NCI-H460 (cell line): ENCODE results near the gene VSIR. TPM values are rescaled to one million over a fixed set of nuclear protein-coding genes. Genes with fewer than 3 reads are reported as not detected.

ENCODE experiments used
- DNase-seq: peaks from one replicate; pipeline ENCODE4 v3.0.0-alpha.2; 2016; ENCODE audit warnings: low read depth; ENCODE audit errors: extremely low read depth
- total RNA-seq: library from RNA; depleted of rRNA; stranded (reverse); fragments of >200 nt; shearing (Covaris generic); gene quantifications from 2 replicates; pipeline ENCODE4 v1.2.3, GENCODE V29; 2014

Gene VSIR
- total RNA-seq, 1 experiment from 2014 or later: 49.4 TPM

DNA sequence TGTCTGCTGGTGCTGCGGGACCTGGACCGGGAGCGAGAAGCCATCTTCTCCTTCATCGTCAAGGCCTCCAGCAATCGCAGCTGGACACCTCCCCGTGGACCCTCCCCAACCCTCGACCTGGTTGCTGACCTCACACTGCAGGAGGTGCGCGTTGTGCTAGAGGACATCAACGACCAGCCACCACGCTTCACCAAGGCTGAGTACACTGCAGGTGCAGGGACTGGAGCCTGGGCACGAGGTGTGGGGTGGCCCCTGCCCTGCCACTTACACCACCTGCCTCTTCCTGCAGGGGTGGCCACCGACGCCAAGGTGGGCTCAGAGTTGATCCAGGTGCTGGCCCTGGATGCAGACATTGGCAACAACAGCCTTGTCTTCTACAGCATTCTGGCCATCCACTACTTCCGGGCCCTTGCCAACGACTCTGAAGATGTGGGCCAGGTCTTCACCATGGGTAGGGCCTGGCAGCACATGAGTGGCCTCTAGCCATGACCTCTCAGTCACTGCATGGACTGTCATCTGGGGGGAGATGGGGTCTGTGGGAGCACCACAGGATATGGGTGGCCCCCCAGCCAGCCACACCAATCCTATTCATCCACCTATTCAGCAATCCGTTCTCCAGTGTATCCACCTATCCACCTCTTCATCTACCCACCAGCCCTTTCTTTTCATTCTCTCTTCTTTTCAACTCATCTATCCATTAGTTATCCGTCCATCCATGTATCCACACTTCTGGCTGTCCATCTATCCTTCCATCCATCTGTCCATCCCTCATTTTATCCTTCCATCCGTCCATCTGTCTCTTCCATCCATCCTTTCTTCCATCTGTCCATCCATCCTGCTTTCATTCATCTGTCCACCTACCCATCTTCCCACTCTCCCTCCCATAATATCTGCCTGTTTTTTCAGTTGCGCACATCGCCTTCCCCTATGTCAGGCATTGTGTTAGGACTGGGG is 34.5 kb upstream of the VSIR start:
- no peak for DNase-seq

DNA sequence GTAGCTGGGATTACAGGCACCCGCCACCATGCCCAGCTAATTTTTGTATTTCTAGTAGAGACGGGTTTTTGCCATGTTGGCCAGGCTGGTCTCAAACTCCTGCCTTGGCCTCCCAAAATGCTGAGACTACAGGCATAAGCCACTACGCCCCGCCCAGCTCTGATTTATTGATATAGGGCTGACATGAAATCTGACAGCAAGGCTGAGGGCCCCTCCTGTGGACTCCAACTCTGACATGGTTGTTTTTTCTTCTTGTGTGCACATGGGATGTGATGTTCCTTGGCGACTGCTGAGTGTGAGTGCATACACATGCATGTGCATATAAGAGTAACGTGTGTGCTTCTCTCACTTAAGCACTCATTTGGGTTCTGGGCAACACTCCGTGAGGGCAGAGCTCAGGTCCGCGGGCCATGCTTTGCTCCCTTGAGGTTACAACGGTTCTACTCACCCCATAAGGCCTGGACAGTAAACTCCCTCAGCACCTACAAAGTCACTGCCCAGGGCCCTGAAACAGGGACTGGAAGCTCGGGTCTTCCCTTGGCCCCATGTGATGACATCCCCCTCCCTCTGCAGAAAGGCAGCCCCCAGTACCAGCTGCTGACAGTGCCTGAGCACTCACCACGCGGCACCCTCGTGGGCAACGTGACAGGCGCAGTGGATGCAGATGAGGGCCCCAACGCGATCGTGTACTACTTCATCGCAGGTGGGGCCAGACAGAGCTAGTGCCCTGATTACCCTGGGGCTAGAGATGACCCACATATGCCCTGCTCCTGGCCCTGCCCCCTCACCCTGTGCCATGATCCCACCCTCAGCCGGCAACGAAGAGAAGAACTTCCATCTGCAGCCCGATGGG is 33.6 kb upstream of the VSIR start:
- no peak for DNase-seq

- no peak for DNase-seq
These were observed 32.7 kb upstream of the VSIR start for GRCh38 chr10:71805776-71806703.

DNA sequence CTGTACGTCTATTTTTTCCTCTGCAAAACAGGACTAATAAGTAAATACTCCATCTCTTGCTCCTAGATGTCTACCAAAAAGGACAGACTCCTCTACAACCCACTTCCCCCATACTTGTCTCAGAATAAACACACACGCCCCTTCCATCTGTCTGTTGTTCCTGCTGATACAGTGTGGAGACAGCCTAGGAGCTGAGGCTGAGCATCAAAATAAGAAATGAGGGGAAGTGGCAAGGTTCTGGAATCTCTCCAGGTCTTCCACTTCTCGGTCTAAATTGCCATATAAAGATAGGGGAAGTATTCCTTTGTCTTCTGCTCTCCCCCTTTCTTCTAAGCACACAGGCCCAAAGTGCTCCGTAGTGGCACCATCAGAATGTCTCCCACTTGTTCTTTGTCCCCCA is 30.8 kb upstream of the VSIR start:
- no peak for DNase-seq

- no peak for DNase-seq
These were observed 29.6 kb upstream of the VSIR start for GRCh38 chr10:71802715-71803488.

- no peak for DNase-seq
These were observed 28.9 kb upstream of the VSIR start for GRCh38 chr10:71802235-71802634.

DNA sequence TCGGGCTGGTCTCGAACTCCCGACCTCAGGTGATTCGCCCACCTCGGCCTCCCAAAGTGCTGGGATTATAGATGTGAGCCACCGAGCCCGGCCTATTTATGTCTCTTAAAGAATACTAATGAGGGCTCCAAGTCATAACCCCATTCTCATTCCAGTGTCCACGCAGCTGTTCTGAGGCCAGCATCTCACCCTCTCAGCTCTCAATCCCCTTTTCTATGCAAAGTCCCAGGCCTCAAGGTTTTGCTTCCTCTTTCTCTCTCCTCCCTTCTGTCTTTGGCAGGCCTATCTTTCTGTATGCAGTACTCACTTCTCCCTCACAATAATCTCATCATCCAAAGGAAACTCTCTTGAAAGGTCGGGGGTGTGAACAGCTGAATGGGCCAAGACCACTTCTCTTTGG is 28.0 kb upstream of the VSIR start:
- no peak for DNase-seq

DNA sequence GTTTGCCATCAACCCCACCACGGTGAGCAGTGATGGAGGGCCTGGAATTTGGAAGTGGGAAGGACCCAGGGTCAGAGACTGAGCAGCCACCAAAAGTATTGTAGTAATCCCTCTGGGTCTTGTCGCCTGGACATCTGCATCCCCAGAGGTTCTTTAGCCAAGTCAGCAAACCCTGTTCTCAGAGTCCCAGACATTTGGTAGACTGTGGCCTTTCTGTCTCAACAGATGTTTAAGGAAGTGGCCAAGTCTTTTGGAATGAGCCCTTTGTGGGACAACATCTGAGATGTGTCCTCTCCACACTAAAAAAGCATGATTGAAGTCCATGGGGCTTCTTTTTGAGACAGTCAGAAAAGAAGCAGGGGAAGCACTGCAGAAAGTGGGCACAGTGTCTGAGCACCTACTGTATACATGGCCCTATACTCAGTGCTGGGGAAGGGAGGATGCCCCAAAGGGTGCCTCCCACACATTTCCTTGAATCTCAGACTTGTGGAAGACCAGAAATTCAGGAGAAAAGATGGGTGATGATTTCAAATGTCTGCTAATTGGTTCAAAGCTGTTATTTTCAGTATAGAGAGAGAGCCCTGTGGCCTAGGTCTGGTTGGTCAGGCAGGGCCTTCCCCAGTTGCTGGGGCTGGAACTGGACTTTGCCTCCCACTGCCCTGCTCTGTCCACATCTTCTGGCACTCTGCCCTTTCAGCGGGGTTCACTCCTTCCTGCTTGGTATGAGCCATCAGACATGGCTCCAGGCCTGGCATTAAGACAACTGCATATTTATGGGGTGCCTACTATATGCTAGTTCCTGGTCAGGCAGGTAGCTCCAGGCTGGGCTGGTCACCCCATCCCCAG is 26.5 kb upstream of the VSIR start:
- no peak for DNase-seq

DNA sequence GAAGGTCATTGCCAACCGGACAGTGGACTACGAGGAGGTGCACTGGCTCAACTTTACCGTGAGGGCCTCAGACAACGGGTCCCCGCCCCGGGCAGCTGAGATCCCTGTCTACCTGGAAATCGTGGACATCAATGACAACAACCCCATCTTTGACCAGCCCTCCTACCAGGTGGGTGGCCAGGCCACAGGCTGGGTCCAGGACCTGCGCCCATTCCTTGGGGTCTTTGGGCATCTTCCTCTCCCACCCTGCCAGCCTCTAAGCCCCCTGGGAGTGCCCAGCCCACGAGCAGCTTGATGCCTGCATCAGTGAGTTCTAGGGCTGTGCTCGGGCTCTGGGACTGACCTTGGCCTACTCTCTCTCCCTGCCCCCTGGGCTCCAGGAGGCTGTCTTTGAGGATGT is 25.8 kb upstream of the VSIR start:
- no peak for DNase-seq

GRCh38 chr10:71798308-71798624 is 24.9 kb upstream of the VSIR start:
- no peak for DNase-seq

GRCh38 chr10:71797533-71798307 is 24.4 kb upstream of the VSIR start:
- DNase-seq: no peak

- DNase-seq: no peak
These were observed 23.6 kb upstream of the VSIR start for GRCh38 chr10:71796749-71797405.

DNA sequence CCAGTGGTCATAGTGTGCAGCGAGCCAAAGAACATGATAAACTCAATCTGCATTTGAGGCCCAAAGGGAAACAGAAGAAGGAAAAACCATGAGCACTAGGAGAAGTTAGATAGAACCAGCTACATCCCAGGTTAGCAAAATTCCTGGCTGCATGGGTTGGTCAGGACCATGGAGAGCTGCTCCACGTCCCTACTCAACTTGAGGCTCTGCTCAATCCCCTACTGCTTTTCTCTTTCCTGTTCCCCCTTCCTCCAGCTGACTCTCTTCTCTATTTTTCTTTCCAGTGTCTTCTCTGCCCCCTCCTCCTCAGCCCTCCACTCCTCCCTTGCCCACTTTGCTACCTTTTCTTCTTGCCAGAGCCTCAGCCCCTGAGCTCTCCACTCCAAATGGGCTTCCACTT is 21.9 kb upstream of the VSIR start:
- peak; percentile 22 for DNase-seq

DNA sequence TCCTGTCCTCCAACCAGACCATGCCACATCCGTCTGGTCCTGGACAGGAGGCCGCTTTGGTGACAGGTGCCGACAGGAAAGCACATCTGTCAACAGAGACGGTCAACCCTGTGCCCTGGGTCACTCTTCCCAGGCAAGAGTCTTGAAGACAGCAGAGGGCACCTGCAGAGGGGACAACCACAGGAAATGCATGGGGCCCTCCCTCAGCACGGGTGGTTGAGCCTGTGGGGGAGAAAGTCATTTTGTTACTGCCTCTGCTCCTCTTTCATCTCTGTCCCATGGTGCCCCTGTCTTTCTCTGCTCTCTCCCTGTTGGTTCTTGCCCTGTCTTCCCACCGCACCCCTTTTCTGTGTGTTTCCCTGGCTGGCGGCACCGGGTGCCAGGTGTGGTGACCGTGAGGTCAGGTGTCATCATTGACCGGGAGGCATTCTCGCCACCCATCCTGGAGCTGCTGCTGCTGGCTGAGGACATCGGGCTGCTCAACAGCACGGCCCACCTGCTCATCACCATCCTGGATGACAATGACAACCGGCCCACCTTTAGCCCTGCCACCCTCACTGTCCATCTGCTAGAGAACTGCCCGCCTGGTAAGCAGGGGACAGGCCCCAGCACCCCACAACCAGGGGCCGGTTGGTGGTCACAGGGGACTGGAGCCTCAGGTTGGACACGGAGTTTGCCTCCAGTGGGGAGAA is 17.6 kb upstream of the VSIR start:
- no peak for DNase-seq

DNA sequence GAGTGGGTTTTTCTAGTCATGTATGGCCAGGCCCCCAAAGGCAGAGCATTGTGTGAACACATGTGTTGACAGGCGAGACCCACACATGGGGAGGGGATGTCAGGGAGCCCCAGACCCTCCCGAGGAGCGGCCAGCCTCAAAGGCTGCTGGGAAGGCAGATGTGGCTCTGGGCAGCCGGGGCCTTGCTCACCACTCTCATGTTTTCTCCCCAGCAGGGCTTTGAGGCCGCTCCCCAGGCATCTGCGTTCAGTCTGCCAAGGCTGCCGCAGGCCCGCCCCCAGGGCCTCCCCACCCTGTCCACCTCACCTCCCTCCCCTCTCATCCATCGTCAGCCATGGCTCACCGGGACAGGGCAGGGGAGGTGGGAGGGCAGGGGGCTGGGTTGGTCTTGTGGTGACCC is 16.6 kb upstream of the VSIR start:
- no peak for DNase-seq

- no peak for DNase-seq
These were observed 15.6 kb upstream of the VSIR start for GRCh38 chr10:71788954-71789353.

- DNase-seq: no peak
These were observed 11.5 kb upstream of the VSIR start for GRCh38 chr10:71784679-71785272.
